Measurements from ENCODE around the gene C6orf52.

GRCh38 chr6:10659699-10660348, 34.6 kb downstream of the C6orf52 start:
- no peak for TF ChIP-seq EZH2 (IDR thresholded peaks at IDR 0.05; ENCODE audit: low read depth)
- TF ChIP-seq CTCF (conservative IDR thresholded peaks at IDR 0.05): no peak

All from PC-9 (cell line).